HG02571 (cell line): ENCODE results near the gene PPM1D.
A peak's percentile ranks its signal among the peaks of the same experiment; 100 is the strongest.
"Not testable (repeated sequence)": the region's sequence is repeated elsewhere in the genome, so short reads cannot be mapped to it uniquely, and the experiment has no call there.

Experiments used
- ATAC-seq: cut with Tn5 transposase; IDR thresholded peaks from one replicate; pipeline ENCODE4 v1.9.1; 2021; ENCODE audit warnings: mild to moderate bottlenecking, moderate library complexity; ENCODE audit not compliant: unreplicated experiment

Gene PPM1D

GRCh38 chr17:60599620-60600489 lies at the start of gene PPM1D:
Gene PPM1D, plus strand, starts transcription at chr17:60600193. Its CDS starts 222 bp downstream, at chr17:60600415.
- ATAC-seq, result peak; percentile 89

- not testable (repeated sequence) for ATAC-seq
Observed at GRCh38 chr17:60552255-60552654, 47.7 kb upstream of the PPM1D start.

GRCh38 chr17:60554377-60554788 lies 45.6 kb upstream of the PPM1D start:
- ATAC-seq, result no peak

- ATAC-seq, result no peak
Observed at GRCh38 chr17:60555786-60556185, 44.2 kb upstream of the PPM1D start.

- no peak for ATAC-seq
Observed at GRCh38 chr17:60557805-60558204, 42.2 kb upstream of the PPM1D start.

- ATAC-seq, result no peak
Observed at GRCh38 chr17:60559659-60559994, 40.4 kb upstream of the PPM1D start.

GRCh38 chr17:60559995-60560859 lies 39.8 kb upstream of the PPM1D start:
- no peak for ATAC-seq

GRCh38 chr17:60560860-60561257 lies 39.1 kb upstream of the PPM1D start:
- ATAC-seq, result no peak

- ATAC-seq, result no peak
Observed at GRCh38 chr17:60562421-60562820, 37.6 kb upstream of the PPM1D start.

GRCh38 chr17:60563743-60564142 lies 36.2 kb upstream of the PPM1D start:
- ATAC-seq, result no peak

GRCh38 chr17:60565233-60565632 lies 34.8 kb upstream of the PPM1D start:
- no peak for ATAC-seq

- no peak for ATAC-seq
Observed at GRCh38 chr17:60573236-60574051, 26.5 kb upstream of the PPM1D start.

GRCh38 chr17:60577147-60577915 lies 22.7 kb upstream of the PPM1D start:
- ATAC-seq, result no peak

GRCh38 chr17:60579090-60579489 lies 20.9 kb upstream of the PPM1D start:
- no peak for ATAC-seq

GRCh38 chr17:60579551-60579950 lies 20.4 kb upstream of the PPM1D start:
- ATAC-seq, result no peak

- ATAC-seq, result no peak
Observed at GRCh38 chr17:60583008-60583407, 17.0 kb upstream of the PPM1D start.

- ATAC-seq, result no peak
Observed at GRCh38 chr17:60585887-60586286, 14.1 kb upstream of the PPM1D start.

- ATAC-seq, result no peak
Observed at GRCh38 chr17:60586288-60586974, 13.6 kb upstream of the PPM1D start.

GRCh38 chr17:60590070-60590469 lies 9.9 kb upstream of the PPM1D start:
- ATAC-seq, result no peak

GRCh38 chr17:60592750-60593149 lies 7.2 kb upstream of the PPM1D start:
- ATAC-seq, result no peak
